LNCAP (cell line): Measurements from ENCODE around the gene KCNE3.

Source experiments
- CTCF ChIP-seq: fragments of 450-650 bp; IDR thresholded peaks from 2 replicates; pipeline ENCODE4 v1.5.1; 2017; ENCODE audit warnings: mild to moderate bottlenecking

Gene KCNE3

GRCh38 chr11:74460481-74461154, 6.7 kb downstream of the KCNE3 start:
- TF ChIP-seq CTCF: no peak

DNA sequence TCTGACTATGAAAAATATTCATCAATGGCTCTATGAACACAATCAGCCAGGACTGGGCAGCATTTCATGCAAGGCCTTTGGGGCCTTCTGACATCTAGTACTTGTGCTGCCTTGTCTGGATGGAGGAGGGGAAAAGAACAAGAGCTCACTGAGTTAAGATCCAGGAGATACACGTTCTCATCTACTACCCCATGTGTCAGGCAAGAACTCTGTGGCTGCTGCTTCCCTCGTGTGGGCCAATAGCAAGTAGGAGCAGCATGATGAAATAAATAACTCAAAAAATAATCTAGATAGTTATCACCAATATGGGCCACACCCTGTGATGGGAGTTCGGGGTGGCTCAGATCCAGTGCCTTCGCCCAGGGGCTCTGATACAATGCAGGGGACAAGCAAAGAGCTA, 7.3 kb downstream of the KCNE3 start:
- TF ChIP-seq CTCF: no peak

GRCh38 chr11:74459584-74459983, 7.8 kb downstream of the KCNE3 start:
- no peak for TF ChIP-seq CTCF

GRCh38 chr11:74457356-74457755, 10.0 kb downstream of the KCNE3 start:
- TF ChIP-seq CTCF: no peak

GRCh38 chr11:74453373-74453975, 13.9 kb downstream of the KCNE3 start:
- TF ChIP-seq CTCF: peak; percentile 82

DNA sequence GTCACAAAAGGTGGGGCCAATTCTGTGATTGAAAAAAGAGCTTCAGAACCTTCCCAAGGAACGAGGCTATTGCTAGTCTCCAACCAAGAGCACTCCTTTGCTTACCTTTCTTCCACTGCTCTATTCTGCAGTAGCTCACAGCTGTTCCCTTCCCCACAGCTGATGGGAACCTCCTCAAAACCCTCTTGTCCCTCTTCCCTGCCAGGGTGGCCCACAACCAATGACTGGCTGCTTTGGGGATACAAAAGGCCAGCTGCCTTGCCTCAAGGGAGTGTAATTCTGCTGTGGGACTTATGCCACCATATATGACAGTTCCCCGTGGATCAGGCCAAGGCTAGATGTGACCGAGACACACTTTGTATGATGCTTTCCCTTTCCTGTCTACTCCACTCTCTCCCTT, 15.0 kb downstream of the KCNE3 start:
- no peak for TF ChIP-seq CTCF

DNA sequence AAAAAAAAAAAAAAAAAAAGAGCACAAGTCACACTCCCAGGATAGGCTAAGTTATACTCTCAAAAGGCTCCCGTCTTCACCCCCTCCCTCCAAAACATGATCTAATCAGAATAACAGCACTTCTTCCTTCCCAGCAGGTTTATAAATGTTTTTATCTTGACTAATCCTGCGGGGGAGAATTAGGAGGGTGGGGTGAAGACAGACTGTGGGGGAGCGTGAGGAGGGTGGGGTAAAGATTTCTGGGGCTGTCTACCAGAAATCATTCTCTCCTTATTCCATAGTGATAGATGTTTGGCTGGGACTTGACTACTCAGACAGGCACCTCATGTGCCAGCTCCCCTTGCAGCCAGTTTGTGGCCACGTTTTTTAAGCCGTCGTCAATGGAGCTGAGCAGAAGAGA, 17.0 kb downstream of the KCNE3 start:
- no peak for TF ChIP-seq CTCF
